AG09309 (cell line): ENCODE measurements around the gene GNA15.

ENCODE experiments used
- DNase-seq: peaks from one replicate; pipeline ENCODE4 v3.0.0-alpha.2; 2010; ENCODE audit warnings: low read depth
- H3K4me3 ChIP-seq: 2 replicates; pipeline ENCODE4 v1.5.1; 2011; ENCODE audit warnings: mild to moderate bottlenecking, low read depth, low read length, moderate library complexity; ENCODE audit not compliant: control insufficient read depth
- CTCF ChIP-seq: IDR thresholded peaks from 2 replicates; pipeline ENCODE4 v1.5.1; 2011; ENCODE audit warnings: mild to moderate bottlenecking, low read depth, low read length, inconsistent platforms; ENCODE audit not compliant: insufficient read depth, control insufficient read depth; ENCODE audit errors: missing control alignments

Gene GNA15

GRCh38 chr19:3100747-3101730 lies 34.8 kb upstream of the GNA15 start:
- DNase-seq: no peak
- no peak overlapping the region for H3K4me3 ChIP-seq
- TF ChIP-seq CTCF: no peak

DNA sequence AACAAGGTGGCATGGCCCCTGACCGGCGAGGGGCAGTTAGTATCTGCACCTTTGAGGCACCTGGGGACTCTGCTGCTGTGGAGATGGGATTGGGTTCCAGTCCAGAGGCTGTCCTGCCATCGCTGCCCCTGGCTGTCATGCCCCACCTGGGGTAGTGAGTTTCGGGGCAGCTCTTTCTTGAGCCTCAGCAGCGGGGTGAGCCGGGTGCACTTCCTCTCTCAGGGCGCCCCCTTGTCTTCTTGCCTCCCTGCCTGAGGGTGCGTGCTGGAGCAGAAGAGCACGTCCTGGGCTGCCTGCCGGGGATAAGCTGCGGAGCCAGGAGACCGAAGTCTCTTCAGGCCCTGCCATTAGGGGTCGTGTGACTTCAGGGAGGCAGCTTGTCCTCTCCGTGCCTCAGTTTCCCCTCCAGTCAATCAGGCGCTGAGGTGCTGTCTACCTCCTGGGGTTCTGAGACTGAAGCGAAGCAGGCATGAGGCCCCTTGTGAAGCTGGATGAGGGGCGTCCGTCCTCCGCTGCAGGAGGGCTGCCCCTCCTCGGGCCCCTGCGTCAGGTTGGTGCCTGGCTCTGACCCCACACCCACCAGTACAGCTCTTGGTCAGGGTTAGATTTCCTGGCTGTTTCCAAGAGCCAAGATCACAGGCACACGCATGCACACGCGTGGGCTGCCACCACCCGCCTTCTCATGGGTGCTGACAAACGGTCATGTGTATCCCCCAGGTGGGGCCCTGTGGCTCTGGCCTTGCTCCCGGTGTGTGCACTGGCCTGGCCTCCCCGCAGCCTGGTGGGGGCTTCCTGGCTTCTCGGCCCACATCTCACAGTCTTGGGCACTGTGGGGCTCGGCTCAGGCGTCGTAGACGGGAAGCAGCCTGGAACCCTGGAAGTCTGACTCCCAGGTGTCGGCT lies 33.3 kb upstream of the GNA15 start:
- DNase-seq: no peak
- no peak for TF ChIP-seq CTCF
- no peak overlapping the region for H3K4me3 ChIP-seq

GRCh38 chr19:3104708-3104983 lies 31.2 kb upstream of the GNA15 start:
- DNase-seq: no peak
- H3K4me3 ChIP-seq: no peak overlapping the region
- TF ChIP-seq CTCF: no peak

- no peak overlapping the region for H3K4me3 ChIP-seq
- DNase-seq: no peak
- TF ChIP-seq CTCF: no peak
Observed at GRCh38 chr19:3105641-3106508, 30.0 kb upstream of the GNA15 start.

DNA sequence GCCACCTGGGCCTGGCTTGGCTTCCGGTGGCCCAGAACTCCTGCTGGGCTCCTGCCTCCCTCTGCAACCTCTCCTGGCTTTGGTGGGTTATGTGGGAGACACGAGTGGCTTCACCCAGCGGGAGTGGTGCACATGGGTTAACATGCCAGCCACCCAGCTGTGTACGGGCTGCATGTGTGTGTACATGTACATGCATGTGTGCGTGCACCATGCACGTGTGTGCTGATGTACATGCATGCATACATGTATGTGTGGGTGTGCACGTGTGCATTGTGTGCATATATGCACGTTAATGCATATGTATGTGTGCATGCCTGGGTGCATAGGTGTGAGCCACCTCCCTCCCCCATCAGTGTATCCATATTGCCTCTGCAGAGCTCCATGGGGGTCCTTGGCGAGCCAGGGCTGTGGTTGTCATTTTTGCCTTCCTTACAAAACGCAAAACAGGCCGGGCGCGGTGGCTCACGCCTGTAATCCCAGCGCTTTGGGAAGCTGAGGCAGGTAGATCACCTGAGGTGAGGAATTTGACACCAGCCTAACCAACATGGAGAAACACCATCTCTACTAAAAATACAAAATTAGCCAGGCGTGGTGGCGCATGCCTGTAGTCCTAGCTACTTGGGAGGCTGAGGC lies 29.2 kb upstream of the GNA15 start:
- no peak overlapping the region for H3K4me3 ChIP-seq
- no peak for DNase-seq
- no peak for TF ChIP-seq CTCF
